GM18526 (cell line): Measurements from ENCODE around the gene UPP1.

Source experiments
- POLR2A ChIP-seq: IDR thresholded peaks from 3 replicates; pipeline ENCODE4 v1.6.1; 2011; ENCODE audit not compliant: insufficient read length; ENCODE audit errors: extremely low read depth

UPP1 gene

DNA sequence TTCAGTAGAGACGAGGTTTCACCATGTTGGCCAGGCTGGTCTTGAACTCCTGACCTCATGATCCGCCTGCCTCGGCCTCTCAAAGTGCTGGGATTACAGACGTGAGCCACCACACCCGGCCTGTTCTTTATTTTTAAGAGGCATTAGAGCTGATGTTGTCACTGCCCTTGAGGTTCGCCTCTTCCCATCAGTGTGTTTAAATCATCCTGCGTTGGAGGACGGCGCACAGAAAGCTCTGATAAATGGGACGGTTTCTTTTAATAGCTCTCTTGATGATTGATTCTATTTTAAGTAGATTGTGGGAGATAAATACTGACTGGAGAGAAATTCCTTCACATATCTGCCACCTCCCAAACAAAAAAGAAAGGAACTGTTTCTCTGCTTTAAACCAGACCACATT lies 29.0 kb downstream of the UPP1 start:
- TF ChIP-seq POLR2A, result no peak

DNA sequence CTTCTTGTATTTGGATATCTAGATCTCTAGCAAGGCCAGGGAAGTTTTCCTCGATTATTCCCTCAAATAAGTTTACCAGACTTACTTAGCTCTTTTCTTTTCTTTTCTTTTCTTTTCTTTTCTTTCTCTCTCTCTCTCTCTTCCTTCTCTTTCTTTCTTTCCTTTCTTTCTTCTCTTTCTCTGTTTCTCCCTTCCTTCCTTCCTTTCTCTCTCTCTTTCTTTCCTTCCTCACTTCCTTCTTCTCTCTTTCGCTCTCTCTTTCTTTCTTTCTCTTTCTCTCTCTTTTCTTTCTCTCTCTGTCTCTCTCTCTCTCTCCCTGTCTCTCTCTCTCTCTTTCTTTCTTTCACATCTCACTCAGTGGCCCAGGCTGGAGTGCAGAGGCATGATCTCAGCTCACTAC lies 37.0 kb downstream of the UPP1 start:
- TF ChIP-seq POLR2A, result no peak

DNA sequence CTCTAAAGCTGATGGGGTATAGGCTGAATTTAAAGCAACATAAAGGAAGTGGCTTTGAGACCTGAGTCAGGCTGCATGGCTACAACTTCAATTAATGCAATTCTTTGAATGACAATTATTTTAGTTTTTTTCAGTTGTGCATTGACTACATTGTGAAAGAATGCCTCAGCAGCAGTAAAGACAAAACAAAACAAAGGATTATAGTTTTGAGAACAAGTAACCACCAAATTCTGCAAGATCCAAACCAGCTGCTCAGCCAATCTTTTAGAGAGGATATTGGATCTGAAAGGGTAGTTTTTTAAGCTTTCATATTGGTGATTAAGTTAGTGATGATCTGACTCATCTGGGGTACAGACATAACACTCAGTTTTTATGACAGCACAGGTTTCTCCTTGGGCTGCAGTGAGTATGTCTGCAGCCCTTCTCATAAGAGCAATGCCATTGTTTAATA lies 41.6 kb downstream of the UPP1 start:
- TF ChIP-seq POLR2A, result no peak

DNA sequence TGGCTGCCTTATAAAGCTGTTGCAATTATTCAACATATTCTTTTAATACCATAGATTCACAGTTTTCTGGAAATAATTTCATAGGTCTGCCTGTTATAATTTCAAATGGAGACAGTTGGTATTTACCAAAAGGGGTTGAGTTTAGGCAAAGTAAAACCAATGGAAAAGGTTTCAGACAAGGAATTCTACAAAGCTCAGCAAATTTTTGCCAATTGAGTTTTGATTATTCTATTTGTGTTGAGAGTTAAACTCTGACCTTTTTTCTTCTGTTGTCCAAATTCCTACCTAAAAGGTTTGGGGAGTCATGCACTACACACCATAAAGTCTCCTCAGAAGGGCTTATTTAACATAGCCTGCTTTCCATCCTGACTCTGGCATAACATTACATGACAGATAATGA lies 43.7 kb downstream of the UPP1 start:
- TF ChIP-seq POLR2A, result no peak

DNA sequence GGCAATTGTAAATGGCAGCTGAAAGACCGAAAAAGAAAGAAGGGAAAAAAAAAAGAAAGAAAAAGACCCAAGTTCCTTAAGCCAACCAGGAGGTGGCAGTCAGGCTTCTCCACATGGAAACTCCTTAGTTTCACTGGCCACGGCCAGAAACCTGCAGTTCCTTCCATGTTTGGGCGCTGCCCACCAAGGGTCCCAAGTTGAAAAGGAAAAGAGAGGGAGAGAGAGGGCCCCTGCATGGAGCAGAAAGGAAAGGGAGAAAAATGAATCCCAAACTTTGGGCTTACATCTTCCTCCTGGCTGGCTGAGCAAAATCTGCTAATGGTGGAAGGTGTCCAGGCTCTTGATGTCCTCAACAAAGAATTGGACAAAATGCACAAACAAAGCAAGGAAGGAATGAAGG lies 50.4 kb downstream of the UPP1 start:
- no peak for TF ChIP-seq POLR2A

DNA sequence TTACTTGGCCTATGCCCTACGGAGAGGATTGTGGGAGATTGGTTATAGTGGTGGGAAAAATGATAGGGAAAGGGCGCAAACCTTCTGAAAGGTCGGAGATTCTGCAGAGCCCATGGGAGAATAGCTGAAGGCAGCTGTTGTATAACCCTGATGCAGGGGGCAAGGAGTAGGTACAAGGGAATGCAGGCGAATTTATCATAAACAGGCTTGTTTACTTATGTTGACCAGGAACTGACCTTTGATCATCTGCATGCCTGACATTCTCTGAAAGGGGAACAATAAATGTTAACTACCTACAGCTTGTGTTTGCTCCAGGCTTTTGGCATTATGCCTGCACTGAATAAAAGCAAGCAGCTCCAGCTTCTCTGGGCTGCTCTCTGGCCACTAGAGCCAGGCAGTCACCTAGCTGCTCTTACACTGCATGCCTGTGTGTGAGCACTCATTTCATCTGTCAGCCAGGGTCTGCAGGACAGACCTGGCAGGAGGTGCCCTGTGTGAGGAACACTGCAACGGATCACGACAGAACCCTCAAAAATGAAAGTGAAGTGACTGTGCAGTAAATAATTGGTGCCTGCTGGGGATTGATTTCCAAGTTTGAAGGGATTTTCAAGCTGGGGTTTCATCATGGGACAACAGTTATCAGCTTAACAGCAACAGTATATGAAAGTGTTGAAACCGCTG lies 51.1 kb downstream of the UPP1 start:
- TF ChIP-seq POLR2A, result no peak

DNA sequence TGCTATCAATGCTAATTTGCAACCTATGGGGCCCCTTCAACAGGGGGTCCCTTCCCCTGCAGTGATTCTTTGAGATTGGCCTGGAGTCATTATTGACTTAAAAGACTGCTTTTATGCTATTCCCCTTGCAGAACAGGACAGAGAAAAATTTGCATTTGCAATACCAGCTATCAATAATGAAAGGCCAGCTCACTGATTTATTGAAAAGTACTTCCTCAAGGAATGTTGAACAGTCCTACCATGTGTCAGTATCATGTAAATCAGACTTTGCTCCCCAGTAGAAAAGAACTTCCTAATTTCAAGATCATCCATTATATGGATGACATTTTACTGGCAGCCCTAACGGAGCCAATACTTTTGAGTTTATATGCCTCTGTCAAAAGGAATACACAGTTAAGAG lies 52.5 kb downstream of the UPP1 start:
- no peak for TF ChIP-seq POLR2A

DNA sequence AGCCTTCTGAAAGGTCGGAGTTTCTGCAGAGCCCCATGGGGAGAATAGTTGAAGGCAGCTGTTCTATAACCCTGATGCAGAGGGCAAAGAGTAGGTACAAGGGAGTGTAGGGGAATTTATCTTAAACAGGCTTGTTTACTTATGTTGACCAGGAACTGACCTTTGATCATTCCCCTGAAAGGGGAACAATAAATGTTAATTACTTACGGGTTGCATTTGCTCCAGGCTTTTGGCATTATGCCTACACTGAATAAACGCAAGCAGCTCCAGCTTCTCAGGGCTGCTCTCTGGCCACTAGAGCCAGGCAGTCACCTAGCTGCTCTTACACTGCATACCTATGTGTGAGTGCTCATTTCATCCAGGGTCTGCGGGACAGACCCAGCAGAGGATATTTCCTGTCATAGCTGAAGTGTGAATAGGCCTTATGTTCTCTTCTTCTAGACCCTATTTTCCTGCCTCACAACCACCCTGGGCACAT lies 55.3 kb downstream of the UPP1 start:
- no peak for TF ChIP-seq POLR2A

DNA sequence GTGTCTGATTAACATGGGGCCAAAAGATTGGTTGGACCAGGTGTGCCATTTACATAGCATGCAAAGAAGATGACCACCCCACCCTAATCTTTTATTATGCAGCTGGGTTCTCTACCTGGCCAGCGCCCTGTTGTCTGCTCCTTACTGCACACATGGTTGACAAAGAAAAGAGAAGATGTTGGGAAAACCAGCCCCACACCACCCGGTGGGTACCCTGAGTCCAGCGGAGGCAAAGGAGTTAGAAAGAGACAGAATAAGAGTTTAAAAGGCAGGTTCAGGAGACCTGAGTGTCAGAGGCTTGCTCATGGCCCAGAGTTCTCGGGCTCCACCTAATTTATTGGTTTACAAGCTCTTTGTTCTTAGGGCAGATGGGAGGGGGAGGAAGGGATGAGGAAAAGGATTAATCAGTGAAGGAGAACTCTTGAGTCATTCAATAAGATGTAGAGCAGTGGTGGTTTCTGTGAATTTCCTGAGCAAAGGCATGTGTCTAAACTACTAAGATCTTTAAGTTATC lies 58.1 kb downstream of the UPP1 start:
- TF ChIP-seq POLR2A, result no peak

DNA sequence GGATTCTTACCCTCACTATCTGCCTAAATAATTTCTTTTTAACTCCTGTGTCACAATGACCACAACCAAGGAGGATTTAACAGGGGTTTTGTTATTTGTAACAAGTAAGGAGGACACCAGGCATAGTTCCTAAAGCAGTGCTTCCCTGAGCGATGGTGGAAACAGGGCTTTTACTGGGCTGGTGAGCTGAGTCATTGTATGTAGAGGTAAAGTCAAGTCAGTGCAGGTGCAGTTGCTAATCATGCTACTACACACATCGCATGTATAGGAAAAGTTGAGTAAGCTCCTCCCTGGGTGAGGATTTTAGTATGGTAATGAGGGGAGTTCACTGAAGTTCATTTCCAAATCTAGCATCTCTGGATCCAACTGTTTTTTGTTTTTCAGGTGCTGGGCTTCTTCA lies 59.2 kb downstream of the UPP1 start:
- no peak for TF ChIP-seq POLR2A

DNA sequence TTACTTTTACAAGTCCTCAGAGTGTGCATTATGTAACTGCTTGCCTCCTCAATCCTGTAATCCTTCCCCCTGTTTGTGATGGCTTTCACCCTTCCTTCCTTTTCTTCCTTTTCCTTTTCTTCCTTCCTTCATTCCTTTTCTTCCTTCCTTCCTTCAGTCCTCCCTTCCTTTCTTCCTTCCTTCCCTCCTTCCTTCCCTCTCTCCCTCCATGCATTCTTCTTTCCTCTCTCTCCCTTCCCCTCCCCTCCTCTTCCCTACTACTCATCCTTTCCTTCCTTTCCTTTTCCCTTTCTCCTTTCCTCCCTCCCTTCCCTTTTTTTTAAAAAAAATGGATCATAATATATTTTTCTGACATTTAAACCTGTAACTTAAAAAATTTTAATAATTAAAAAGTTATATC lies 60.0 kb downstream of the UPP1 start:
- no peak for TF ChIP-seq POLR2A

DNA sequence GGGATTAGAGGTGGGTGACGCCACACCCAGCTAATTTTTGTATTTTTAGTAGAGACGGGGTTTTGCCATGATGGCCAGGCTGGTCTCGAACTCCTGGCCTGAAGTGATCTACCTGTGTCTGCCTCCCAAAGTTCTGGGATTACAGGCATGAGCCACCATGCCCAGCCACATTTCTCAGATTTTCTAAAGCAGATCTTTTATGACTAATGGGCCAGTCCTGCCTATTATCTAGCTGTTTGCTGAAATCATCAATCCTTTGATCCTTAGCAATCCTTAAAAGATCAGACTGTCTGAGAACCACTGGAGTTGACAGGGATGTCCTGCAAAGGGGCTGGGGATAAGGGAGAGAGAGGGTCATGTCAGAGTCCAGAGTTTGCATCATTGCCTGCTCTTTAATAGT lies 61.0 kb downstream of the UPP1 start:
- TF ChIP-seq POLR2A, result no peak

DNA sequence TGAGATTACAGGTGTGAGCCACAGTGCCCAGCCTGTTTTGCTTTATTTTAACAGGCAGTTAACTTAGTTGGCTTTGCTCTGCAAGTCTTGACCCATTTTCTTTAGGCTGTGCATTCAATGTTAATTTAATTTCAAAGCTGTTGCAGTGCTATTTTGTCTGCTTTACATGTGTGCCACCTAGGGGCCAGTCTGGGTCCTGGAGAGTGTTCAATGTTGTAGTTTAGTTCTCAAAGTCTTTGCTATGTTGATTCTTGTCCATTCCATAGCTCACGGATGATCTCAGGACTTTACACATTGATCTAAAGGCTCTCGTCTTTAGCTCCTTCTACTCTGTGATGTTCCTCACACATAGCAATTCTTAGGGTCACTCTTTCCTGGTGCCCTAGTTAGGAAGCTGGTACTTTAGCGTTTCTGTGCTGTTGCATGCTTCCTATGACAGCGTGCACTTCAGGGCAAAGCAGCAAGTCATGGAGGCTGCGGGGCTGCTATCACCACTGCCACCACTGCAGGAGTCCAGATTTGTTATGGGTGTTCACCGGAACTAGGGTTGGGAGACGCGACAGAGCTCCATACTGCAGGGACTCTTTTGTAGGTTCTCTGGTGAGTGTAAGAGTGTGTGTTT lies 65.8 kb downstream of the UPP1 start:
- no peak for TF ChIP-seq POLR2A
